ENCODE data around the gene TMED6.

The TMED6 gene

GRCh38 chr16:69384974-69385373 is 33.4 kb upstream of the TMED6 start:
- Histone ChIP-seq H3K27ac (ENCODE audit: low read length) (peak overlapping the region; percentile 54), H3K4me1 (ENCODE audit: low read length) (peaks cover 31% of the 10 kb centered on the region), H3K4me2 (ENCODE audit: low read length) (peak overlapping the region; percentile 91), H3K9ac (ENCODE audit: low read length) (peak overlapping the region; percentile 90), H3K36me3 (replicated peaks; ENCODE audit: low read depth, low read length) (peaks cover 35% of the 10 kb centered on the region), H3K9me3 (ENCODE audit: insufficient read depth, low read length) (no peaks in the 10 kb centered on the region), H3K27me3 (ENCODE audit: low read depth, low read length) (no peaks in the 10 kb centered on the region), H3K79me2 (ENCODE audit: low read length) (peaks cover 52% of the 10 kb centered on the region), H2AFZ (ENCODE audit: low read depth, low read length) (peak overlapping the region; percentile 14; the same call in 1 of the 2 replicates), H3K4me3 (ENCODE audit: low read length) (peak overlapping the region; percentile 94), H4K20me1 (ENCODE audit: insufficient read depth, low read length) (0 out of 2 replicates have a peak, but pooled peaks cover 3% of the 10 kb centered on the region)
- TF ChIP-seq EZH2phosphoT487 (IDR thresholded peaks at IDR 0.05; ENCODE audit: low read depth) (no peak), CTCF (IDR thresholded peaks at IDR 0.05; ENCODE audit: low read depth, low read length) (no peak)

DNA sequence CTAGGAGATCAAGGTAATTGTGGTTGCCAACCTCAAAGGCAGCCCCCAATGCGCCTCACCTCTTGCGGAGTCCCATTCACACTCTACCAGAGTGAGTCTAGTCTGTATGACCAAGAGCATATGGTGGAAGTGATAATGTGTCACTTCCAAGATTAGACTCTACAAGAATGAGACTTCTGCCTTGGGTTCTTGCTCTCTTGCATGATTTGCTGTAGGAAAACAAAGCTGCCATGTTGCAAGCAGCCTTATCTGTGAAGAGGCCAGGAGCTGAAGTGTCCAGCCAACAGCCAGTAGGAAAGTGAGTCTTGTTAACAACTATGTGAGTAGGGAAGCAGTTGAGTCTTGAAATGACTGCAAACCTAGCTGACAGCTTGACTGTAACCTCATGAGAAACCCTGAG is 30.8 kb upstream of the TMED6 start:
- peak overlapping the region; percentile 8; the same call in 1 of the 2 replicates for H3K27ac ChIP-seq (ENCODE audit: low read length)
- peaks cover 51% of the 10 kb centered on the region for H3K36me3 ChIP-seq (replicated peaks; ENCODE audit: low read depth, low read length)
- peaks cover 31% of the 10 kb centered on the region for H3K4me1 ChIP-seq (ENCODE audit: low read length)
- H3K9me3 ChIP-seq (ENCODE audit: insufficient read depth, low read length): no peaks in the 10 kb centered on the region
- 0 out of 2 replicates have a peak, but pooled peaks cover 3% of the 10 kb centered on the region for H4K20me1 ChIP-seq (ENCODE audit: insufficient read depth, low read length)
- H2AFZ ChIP-seq (ENCODE audit: low read depth, low read length): no peak overlapping the region
- H3K4me3 ChIP-seq (ENCODE audit: low read length): no peak overlapping the region
- TF ChIP-seq EZH2phosphoT487 (IDR thresholded peaks at IDR 0.05; ENCODE audit: low read depth) (no peak), CTCF (IDR thresholded peaks at IDR 0.05; ENCODE audit: low read depth, low read length) (no peak)
- H3K4me2 ChIP-seq (ENCODE audit: low read length): no peak overlapping the region
- peaks cover 52% of the 10 kb centered on the region for H3K79me2 ChIP-seq (ENCODE audit: low read length)
- no peak overlapping the region for H3K9ac ChIP-seq (ENCODE audit: low read length)
- H3K27me3 ChIP-seq (ENCODE audit: low read depth, low read length): no peaks in the 10 kb centered on the region

- peaks cover 31% of the 10 kb centered on the region for H3K4me1 ChIP-seq (ENCODE audit: low read length)
- H3K4me2 ChIP-seq (ENCODE audit: low read length): no peak overlapping the region
- no peaks in the 10 kb centered on the region for H3K9me3 ChIP-seq (ENCODE audit: insufficient read depth, low read length)
- H3K4me3 ChIP-seq (ENCODE audit: low read length): no peak overlapping the region
- H3K27ac ChIP-seq (ENCODE audit: low read length): 0 out of 2 replicates have a peak overlapping the region, but pooled peaks have one; percentile 9
- peaks cover 52% of the 10 kb centered on the region for H3K79me2 ChIP-seq (ENCODE audit: low read length)
- peaks cover 53% of the 10 kb centered on the region for H3K36me3 ChIP-seq (replicated peaks; ENCODE audit: low read depth, low read length)
- H3K27me3 ChIP-seq (ENCODE audit: low read depth, low read length): no peaks in the 10 kb centered on the region
- TF ChIP-seq CTCF (IDR thresholded peaks at IDR 0.05; ENCODE audit: low read depth, low read length): no peak
- no peak for TF ChIP-seq EZH2phosphoT487 (IDR thresholded peaks at IDR 0.05; ENCODE audit: low read depth)
- H4K20me1 ChIP-seq (ENCODE audit: insufficient read depth, low read length): 0 out of 2 replicates have a peak, but pooled peaks cover 3% of the 10 kb centered on the region
- no peak overlapping the region for H2AFZ ChIP-seq (ENCODE audit: low read depth, low read length)
- no peak overlapping the region for H3K9ac ChIP-seq (ENCODE audit: low read length)
Measured at GRCh38 chr16:69381231-69381630, 29.6 kb upstream of the TMED6 start.

DNA sequence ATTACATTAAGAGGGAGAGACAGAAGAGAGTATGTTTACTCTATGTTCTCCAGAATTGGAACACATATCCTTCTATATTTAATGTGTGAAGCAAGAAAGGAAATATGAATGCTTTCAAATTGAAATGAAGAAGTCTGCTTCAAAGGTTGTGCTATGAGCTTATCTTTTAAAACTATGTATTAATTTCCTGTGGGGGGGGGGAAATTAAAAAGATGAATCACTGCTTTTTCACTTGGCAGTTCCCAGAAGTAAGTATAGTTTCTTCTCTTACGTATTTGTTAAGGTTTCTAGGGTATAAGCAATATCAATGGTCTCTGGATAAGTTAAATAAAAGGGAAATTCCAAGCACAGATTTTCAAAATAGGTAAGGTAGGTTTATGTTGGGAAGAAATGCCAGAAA is 27.2 kb upstream of the TMED6 start:
- H2AFZ ChIP-seq (ENCODE audit: low read depth, low read length): no peak overlapping the region
- H3K4me2 ChIP-seq (ENCODE audit: low read length): no peak overlapping the region
- peaks cover 59% of the 10 kb centered on the region for H3K36me3 ChIP-seq (replicated peaks; ENCODE audit: low read depth, low read length)
- H3K9ac ChIP-seq (ENCODE audit: low read length): no peak overlapping the region
- TF ChIP-seq EZH2phosphoT487 (IDR thresholded peaks at IDR 0.05; ENCODE audit: low read depth) (no peak), CTCF (IDR thresholded peaks at IDR 0.05; ENCODE audit: low read depth, low read length) (no peak)
- peaks cover 32% of the 10 kb centered on the region for H3K79me2 ChIP-seq (ENCODE audit: low read length)
- H3K27ac ChIP-seq (ENCODE audit: low read length): no peak overlapping the region
- H3K9me3 ChIP-seq (ENCODE audit: insufficient read depth, low read length): no peaks in the 10 kb centered on the region
- peaks cover 19% of the 10 kb centered on the region for H3K4me1 ChIP-seq (ENCODE audit: low read length)
- H4K20me1 ChIP-seq (ENCODE audit: insufficient read depth, low read length): no peaks in the 10 kb centered on the region
- H3K27me3 ChIP-seq (ENCODE audit: low read depth, low read length): no peaks in the 10 kb centered on the region
- H3K4me3 ChIP-seq (ENCODE audit: low read length): no peak overlapping the region

Data from OCI-LY3 (cell line).